Stimulated activated CD8-positive, alpha-beta memory T cell treated with anti-CD3 and anti-CD28 coated beads, Interleukin-4, amount 100 ng/mL, for 1 hour (primary cell): Measurements from ENCODE around the gene SLC26A5.

Source experiments
- DNase-seq, 2 donors: peaks; one replicate each; pipeline ENCODE4 v3.0.0-alpha.2; 2020; ENCODE audit warnings: low read depth in 2 of 2, low spot score in 1 of 2

The SLC26A5 gene

DNA sequence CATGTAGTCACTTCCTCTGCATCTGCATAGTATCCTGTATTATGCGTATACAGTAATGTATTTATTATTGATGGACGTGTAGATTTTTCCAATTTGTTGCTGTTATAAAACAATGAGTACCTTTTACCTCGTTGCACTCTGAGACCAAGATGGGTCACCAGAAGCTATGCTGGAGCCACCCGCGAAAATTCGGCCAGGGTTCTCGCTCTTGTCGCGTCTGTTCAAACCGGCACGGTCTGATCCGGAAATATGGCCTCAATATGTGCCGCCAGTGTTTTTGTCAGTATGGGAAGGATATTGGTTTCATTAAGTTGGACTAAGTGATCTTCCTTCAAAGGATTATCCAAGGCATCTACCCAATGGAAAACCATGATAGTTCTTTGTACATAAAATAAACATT lies 97.6 kb downstream of the SLC26A5 start:
- DNase-seq: no peak

DNA sequence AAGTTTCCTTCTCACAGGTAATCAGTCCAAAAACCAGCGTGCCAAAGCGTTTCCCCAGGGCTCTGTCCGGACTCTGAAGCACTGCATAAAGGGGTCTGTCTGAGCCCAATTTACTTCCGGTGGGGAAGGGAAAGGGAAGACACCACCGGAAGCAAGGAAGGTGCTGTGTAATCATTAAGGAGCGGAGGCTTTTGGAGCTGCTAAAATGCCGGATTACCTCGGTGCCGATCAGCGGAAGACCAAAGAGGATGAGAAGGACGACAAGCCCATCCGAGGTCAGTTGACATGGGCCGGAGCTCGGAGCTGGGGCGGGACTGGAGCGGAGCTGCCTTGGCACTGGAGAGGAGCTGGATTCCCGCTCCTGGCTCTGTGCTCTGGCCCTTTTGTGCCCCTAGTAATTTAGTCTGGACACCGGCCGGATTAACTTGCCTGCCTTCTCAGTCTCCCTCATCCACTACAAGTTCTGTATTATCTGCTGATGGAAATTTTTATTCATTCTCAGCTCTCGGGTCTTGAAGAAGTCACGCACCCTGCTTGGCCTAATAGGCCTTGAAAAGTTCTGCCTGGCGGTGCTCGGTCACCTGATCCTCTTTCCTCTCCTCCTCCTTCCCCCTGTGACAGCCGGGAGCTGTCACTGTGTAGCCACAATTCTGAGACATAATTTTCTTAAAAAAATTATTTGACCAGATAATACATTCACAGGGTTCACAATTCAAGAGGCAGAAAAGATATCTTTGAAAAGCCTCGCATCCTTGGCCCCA lies 98.3 kb downstream of the SLC26A5 start, which contains the start of gene PSMC2:
TSS of gene PSMC2 (plus strand) at position 137 of the 761 bp plus-strand sequence. CDS start at position 206, 69 bp downstream.
- DNase-seq: peak; percentile 49 to 72

DNA sequence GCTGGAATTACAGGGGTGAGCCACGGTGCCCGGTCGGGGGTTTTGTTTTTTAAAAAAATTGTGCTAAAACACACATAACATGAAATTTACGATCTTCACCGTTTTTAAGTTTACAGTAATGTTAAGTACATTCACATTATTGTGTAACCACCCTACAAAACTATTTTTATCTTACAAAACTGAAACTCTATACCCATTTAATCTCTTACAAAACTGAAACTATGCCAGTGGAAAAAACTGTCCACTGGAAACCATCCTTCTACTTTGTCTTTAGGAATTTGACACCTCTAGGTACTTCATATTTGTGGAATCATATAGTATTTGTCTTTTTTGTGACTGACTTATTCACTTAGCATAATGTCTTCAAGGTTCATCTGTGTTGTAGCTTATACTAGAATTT lies 99.6 kb downstream of the SLC26A5 start:
- no peak for DNase-seq

DNA sequence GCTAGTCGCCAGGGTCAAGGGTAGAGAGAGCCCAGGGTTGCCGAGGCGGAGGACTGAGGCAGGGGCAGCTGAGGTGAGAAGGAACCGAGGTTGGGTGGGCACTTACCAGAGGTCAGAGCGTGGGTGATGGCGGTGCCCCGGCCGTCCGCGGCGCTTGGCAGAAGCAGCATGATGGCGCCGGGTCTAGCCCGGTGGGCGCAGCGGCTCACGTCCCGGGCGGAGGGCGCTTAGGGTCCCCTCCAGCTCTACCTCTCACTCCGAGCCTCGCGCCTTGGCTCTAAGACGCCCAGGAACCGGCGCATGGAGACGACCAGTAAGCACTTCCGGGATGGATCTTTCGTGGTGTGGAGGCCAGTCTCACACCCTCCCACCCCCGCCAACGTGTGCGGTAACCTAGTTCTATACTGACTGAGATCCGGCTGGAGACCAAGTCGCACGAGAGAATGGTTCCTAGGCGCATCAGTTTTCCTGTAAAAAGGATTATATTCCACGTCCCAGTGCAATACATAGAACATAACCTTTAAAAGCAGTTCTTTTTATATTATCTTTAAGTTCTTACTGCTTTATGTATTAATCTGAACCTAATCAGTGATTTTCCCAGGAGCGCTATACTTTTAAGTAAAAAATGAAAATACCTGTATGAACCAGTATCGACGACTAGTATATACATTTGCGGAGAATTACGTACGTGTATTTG lies 101.4 kb downstream of the SLC26A5 start, which contains the start of gene DNAJC2:
TSS of gene DNAJC2 (minus strand) at position 315 of the 697 bp plus-strand sequence. CDS start at position 170, 145 bp downstream.
- DNase-seq: peak; percentile 57 to 69

DNA sequence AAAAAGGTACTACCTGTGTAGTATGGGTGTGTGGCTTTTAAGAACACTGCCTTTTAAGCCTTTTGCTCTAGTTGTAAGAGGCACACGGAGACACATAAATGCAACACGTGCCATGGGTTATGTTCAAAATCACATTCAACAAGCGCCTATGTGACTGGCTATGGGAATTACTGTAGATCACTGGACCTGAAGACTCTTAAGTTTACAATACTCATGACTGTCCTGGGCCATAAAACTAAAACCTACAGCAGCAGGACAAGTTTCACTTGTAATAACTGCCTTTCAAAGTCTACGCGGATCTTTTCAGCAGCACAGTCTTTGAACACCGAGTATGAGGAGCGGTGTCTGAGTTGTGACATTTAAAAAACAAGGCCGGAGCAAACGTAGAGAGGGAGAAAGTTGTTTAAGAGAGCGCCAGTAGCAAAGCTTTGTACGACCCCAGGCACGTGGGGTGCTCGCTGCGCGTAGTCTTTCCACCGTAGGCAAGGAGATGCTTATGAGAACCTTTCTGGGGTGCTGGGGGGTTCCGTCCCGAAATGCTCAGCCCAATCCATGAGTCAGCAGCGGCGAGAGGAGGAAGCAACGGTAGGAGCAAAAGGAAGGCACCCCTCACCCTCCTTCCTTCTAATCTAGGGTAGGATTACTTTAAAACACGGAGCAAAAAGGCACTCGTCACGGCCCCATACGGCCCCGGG lies 102.1 kb downstream of the SLC26A5 start:
- no peak for DNase-seq

DNA sequence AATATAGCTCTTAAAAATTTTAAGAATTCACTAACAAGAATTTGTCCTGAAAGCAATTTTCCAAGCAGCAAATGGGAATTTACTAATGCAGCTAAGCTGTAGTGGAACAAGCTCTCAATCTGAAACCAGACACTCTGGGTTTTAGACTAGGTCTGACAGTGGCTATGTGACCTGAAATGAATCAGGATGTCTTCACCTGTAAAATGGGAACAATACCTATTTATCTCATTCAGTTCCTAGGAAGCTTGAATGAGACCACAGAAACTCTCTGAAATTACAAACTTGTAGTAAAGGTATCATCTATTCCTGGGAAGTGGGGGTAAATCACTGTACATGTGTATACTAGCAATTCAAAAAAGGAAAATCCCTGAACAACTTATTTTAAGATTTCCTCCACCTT lies 102.7 kb downstream of the SLC26A5 start:
- DNase-seq: no peak

DNA sequence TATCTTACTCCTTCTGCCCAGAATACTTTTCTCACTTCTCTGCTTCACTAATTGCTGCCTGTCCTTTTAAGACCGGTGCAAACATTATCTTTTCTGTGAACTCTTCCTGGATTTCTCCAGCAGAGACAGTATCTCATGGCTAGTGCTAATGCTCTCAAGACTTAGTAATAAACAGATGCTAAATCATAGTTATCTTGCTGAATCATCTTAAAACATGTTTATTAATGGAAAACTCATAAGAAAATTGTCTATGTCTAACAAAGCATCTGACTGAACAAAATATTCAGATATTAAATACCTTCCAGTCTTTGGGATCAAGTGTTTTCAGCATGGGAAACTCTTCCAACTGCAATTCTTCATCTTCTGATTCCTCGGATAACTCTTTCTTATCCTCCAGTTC lies 104.5 kb downstream of the SLC26A5 start:
- DNase-seq: no peak

DNA sequence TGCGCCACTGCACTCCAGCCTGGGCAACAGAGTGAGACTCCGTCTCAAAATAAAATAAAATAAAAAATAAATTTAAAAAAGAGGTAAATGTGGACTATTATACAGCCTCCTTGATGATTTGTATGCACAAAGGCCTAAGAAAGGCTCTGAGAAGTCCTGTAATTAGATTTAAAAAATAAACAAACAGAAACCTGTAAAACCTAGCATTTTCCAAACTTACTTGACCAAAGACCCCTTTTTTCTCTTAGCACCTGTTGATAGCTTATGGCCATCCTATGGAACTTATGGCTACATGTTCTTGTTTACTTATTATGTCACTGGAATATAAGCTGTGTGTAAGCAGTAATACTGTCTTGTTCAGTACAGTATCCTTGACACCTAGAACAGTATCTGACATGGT lies 107.1 kb downstream of the SLC26A5 start:
- no peak for DNase-seq

DNA sequence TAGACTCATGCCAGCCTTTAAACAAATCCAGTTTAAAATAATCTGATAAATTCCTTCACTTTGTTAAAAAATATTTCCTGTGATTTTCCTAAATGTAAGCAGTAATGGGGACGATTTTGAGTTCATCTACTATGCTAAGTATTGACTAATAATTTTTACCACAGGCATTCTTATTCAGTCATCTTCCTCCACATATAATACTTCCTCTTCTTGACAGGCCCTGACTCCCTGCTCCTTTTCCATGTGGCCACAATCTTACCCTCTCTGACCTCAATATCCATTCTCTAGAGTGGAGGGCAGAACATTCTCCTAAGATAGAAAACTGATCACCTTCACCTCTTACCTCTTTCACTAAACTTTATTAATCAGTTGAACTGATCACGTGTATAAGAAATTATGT lies 109.2 kb downstream of the SLC26A5 start:
- DNase-seq: no peak

DNA sequence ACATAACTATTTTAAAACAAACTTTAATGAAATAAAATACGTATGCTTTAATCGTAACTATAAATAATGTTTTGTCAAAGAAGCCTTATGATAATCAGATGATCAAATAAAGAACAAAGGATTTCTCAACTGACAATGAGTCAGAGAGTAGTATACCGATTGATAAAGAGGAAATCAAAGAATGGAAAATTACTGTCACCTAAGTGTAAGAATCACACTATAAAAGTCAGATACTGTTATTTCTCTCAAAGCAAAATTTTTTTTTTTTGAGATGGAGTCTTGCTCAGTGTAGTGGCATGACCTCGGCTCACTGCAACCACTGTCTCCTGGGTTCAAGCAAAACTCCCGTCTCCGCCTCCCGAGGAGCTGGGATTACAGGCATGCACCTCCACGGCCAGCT lies 120.3 kb downstream of the SLC26A5 start:
- no peak for DNase-seq
